B cell (primary cell): ENCODE results near the gene ATXN1. TPM values are rescaled to one million over a fixed set of nuclear protein-coding genes. Genes with fewer than 3 reads are reported as not detected.

Experiments used
- ATAC-seq: fragments of 200-7000 bp; cut with Tn5 transposase; one replicate; pipeline ENCODE4 v1.10.0; 2021; ENCODE audit warnings: low read depth, mild to moderate bottlenecking, moderate number of reproducible peaks, moderate library complexity
- CTCF ChIA-PET: fragments of 350-600 bp; sonication (Branson Sonifier 250); formaldehyde crosslinking; loops from one replicate; lab custom pipeline; 2021; ENCODE audit warnings: antibody characterized with exemption, inconsistent platforms; lab: Charles Lee
- POLR2A ChIA-PET: fragments of 350-600 bp; sonication (Branson Sonifier 250); formaldehyde crosslinking; loops from one replicate; lab custom pipeline; 2021; ENCODE audit warnings: antibody characterized with exemption; lab: Charles Lee
- DNase-seq: peaks from one replicate; pipeline ENCODE4 v3.0.0; 2013
- H2AFZ ChIP-seq: 2 replicates; pipeline ENCODE4 v1.6.1; 2012; ENCODE audit warnings: mild to moderate bottlenecking, low read depth, low read length; ENCODE audit not compliant: insufficient read depth, poor library complexity, severe bottlenecking
- H3K27ac ChIP-seq, 2 donors: 1 replicate in 1 of 2; 2 replicates in 1 of 2; pipeline ENCODE4 v1.5.1; 2012 to 2013; ENCODE audit warnings: low read length in 2 of 2, mild to moderate bottlenecking in 2 of 2, moderate library complexity in 1 of 2
- H3K27me3 ChIP-seq, 4 experiments: fragments of 200-600 bp in 1 of 4; sonication (generic) in 1 of 4; replicated peaks in 1 of 4; 1 replicate in 2 of 4; 2 replicates in 2 of 4; pipeline versions ENCODE4 v1.6.1 to v1.7.0; 2013 to 2016; ENCODE audit warnings: low read length in 3 of 4, mild to moderate bottlenecking in 2 of 4, mixed read lengths in 1 of 4, moderate library complexity in 1 of 4; ENCODE audit not compliant: insufficient read depth in 4 of 4, control insufficient read depth in 3 of 4; ENCODE audit errors: control extremely low read depth in 1 of 4
- H3K36me3 ChIP-seq, 2 experiments: replicated peaks in 1 of 2; 1 replicate in 1 of 2; 2 replicates in 1 of 2; pipeline versions ENCODE4 v1.6.1 to v1.7.1; 2013; ENCODE audit warnings: low read length in 1 of 2; ENCODE audit not compliant: insufficient read depth in 2 of 2, control insufficient read depth in 1 of 2; ENCODE audit errors: control extremely low read depth in 1 of 2, extremely low read depth in 1 of 2
- H3K4me1 ChIP-seq, 2 donors: fragments of 200-600 bp in 1 of 2; sonication (generic) in 1 of 2; 1 replicate in 1 of 2; 2 replicates in 1 of 2; pipeline versions ENCODE4 v1.5.1 to v1.6.1; 2013 to 2017; ENCODE audit warnings: low read length in 2 of 2; ENCODE audit not compliant: control insufficient read depth in 2 of 2, insufficient read depth in 2 of 2
- H3K4me2 ChIP-seq: replicated peaks from 2 replicates; pipeline ENCODE3; 2012; ENCODE audit warnings: mild to moderate bottlenecking, low read depth, low read length; ENCODE audit not compliant: poor library complexity, severe bottlenecking
- H3K4me3 ChIP-seq, 5 experiments: fragments of 200-600 bp in 1 of 5; sonication (generic) in 1 of 5; 1 replicate in 3 of 5; 2 replicates in 2 of 5; pipeline versions ENCODE4 v1.5.1 to v1.7.0; 2011 to 2016; ENCODE audit warnings: low read length in 4 of 5, mild to moderate bottlenecking in 4 of 5, low read depth in 2 of 5, control low read depth in 1 of 5, moderate library complexity in 1 of 5; ENCODE audit not compliant: insufficient read depth in 1 of 5; ENCODE audit errors: control extremely low read depth in 1 of 5, extremely low read depth in 1 of 5
- H3K79me2 ChIP-seq: fragments of 200-600 bp; sonication (generic); one replicate; pipeline ENCODE4 v1.6.0; 2016; ENCODE audit warnings: low read length; ENCODE audit not compliant: control insufficient read depth, insufficient read depth
- H3K9ac ChIP-seq: fragments of 200-600 bp; sonication (generic); 2 replicates; pipeline ENCODE4 v1.6.1; 2017; ENCODE audit warnings: mild to moderate bottlenecking, low read length, moderate library complexity
- H3K9me3 ChIP-seq, 3 donors: one replicate each; pipeline versions ENCODE4 v1.6.1 to v1.7.1; 2013; ENCODE audit warnings: low read length in 2 of 3; ENCODE audit not compliant: control insufficient read depth in 2 of 3, insufficient read depth in 1 of 3; ENCODE audit errors: control extremely low read depth in 1 of 3
- H4K20me1 ChIP-seq: 2 replicates; pipeline ENCODE4 v1.6.0; 2012; ENCODE audit warnings: mild to moderate bottlenecking, low read length; ENCODE audit not compliant: insufficient read depth, control insufficient read depth, poor library complexity, severe bottlenecking
- H3K27ac Mint-ChIP-seq: one replicate; pipeline ENCODE4 v1.8.0; 2021; ENCODE audit warnings: mixed read lengths
- H3K27me3 Mint-ChIP-seq: one replicate; pipeline ENCODE4 v1.8.0; 2021; ENCODE audit warnings: mixed read lengths
- H3K4me1 Mint-ChIP-seq: one replicate; pipeline ENCODE4 v1.8.0; 2021; ENCODE audit warnings: mixed read lengths
- H3K4me3 Mint-ChIP-seq: one replicate; pipeline ENCODE4 v1.8.0; 2021; ENCODE audit warnings: mixed read lengths
- H3K9me3 Mint-ChIP-seq: one replicate; pipeline ENCODE4 v1.8.0; 2022; ENCODE audit warnings: mixed read lengths; ENCODE audit not compliant: insufficient read depth
- EZH2 ChIP-seq: IDR thresholded peaks from 2 replicates; pipeline ENCODE4 v1.6.1; 2012; ENCODE audit warnings: borderline replicate concordance, low read depth, mild to moderate bottlenecking, moderate library complexity, low read length; ENCODE audit not compliant: insufficient read depth, poor library complexity, severe bottlenecking
- WGBS: methylation state at CpG from one replicate; pipeline ENCODE4 v1.1.5; 2013; ENCODE audit warnings: missing lambda C conversion rate; ENCODE audit not compliant: insufficient coverage; 5-methylcytosine and 5-hydroxymethylcytosine counted together
- intact Hi-C: fragments of 100-400 bp; cut with micrococcal nuclease; formaldehyde crosslinking; loops from one replicate; pipeline ENCODE4 v1.10.0; 2022
- polyA plus RNA-seq: library from polyadenylated mRNA; depleted of rRNA; stranded (reverse); fragments of >200 nt; gene quantifications from 2 replicates; pipeline ENCODE4 v1.2.3, GENCODE V29; 2012
- total RNA-seq, 2 donors: library from RNA; stranded (reverse); fragments of 120-200 nt in 1 of 2; gene quantifications; 1 replicate in 1 of 2; 2 replicates in 1 of 2; pipeline versions ENCODE4 v1.2.3 to v1.2.4, GENCODE V29; 2013 to 2022
- TF ChIP-seq, protein P1 (sequence below): fragments of 200-600 bp; IDR thresholded peaks from one replicate; pipeline ENCODE4 v1.8.0; 2022; ENCODE audit warnings: antibody characterized with exemption, mild to moderate bottlenecking

Gene ATXN1
- total and polyA plus RNA-seq, 2 donors (not counting 1 experiment from before 2014, with no cell fraction given): 5.7 to 63.8 TPM

GRCh38 chr6:16572317-16572716, 188.9 kb downstream of the ATXN1 start:
- no peak for DNase-seq
- 100% methylated on average over 2 of the region's 5 CpGs for WGBS
- no peak overlapping the region for H3K9ac ChIP-seq
- no peaks in the 10 kb centered on the region for H3K36me3 ChIP-seq
- Mint-ChIP-seq H3K4me3 (no peak overlapping the region), H3K9me3 (no peaks in the 10 kb centered on the region), H3K4me1 (peaks cover 18% of the 10 kb centered on the region), H3K27me3 (no peaks in the 10 kb centered on the region), H3K27ac (no peak overlapping the region)
- CTCF ChIA-PET: no interaction called here
- TF ChIP-seq, protein P1, sequence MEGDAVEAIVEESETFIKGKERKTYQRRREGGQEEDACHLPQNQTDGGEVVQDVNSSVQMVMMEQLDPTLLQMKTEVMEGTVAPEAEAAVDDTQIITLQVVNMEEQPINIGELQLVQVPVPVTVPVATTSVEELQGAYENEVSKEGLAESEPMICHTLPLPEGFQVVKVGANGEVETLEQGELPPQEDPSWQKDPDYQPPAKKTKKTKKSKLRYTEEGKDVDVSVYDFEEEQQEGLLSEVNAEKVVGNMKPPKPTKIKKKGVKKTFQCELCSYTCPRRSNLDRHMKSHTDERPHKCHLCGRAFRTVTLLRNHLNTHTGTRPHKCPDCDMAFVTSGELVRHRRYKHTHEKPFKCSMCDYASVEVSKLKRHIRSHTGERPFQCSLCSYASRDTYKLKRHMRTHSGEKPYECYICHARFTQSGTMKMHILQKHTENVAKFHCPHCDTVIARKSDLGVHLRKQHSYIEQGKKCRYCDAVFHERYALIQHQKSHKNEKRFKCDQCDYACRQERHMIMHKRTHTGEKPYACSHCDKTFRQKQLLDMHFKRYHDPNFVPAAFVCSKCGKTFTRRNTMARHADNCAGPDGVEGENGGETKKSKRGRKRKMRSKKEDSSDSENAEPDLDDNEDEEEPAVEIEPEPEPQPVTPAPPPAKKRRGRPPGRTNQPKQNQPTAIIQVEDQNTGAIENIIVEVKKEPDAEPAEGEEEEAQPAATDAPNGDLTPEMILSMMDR: no peak
- no peak for TF ChIP-seq EZH2
- no peaks in the 10 kb centered on the region for H3K9me3 ChIP-seq
- intact Hi-C loops: no loop called here
- ATAC-seq: no peak
- H3K4me1 ChIP-seq: peaks cover 0 to 4% of the 10 kb centered on the region in 2 donors
- H2AFZ ChIP-seq: no peak overlapping the region
- no peak overlapping the region for H3K27ac ChIP-seq
- H3K27me3 ChIP-seq: no peaks in the 10 kb centered on the region
- H3K79me2 ChIP-seq: no peaks in the 10 kb centered on the region
- no peaks in the 10 kb centered on the region for H4K20me1 ChIP-seq
- POLR2A ChIA-PET: no interaction called here
- H3K4me3 ChIP-seq: no peak overlapping the region
- no peak overlapping the region for H3K4me2 ChIP-seq

GRCh38 chr6:16570946-16571345, 190.3 kb downstream of the ATXN1 start:
- no peaks in the 10 kb centered on the region for H3K27me3 Mint-ChIP-seq
- no peaks in the 10 kb centered on the region for H3K36me3 ChIP-seq
- ATAC-seq: no peak
- no peak overlapping the region for H3K27ac ChIP-seq
- ChIA-PET CTCF (no interaction called here), POLR2A (interaction anchor here (0.7 kb wide), 1 partner anchor 48 kb away, joined by 4 read pairs; no protein-coding TSS in a partner anchor)
- peaks cover 10% of the 10 kb centered on the region for H3K4me1 Mint-ChIP-seq
- H3K27me3 ChIP-seq: no peaks in the 10 kb centered on the region
- H3K9me3 Mint-ChIP-seq: no peaks in the 10 kb centered on the region
- intact Hi-C loops: no loop called here
- H3K79me2 ChIP-seq: no peaks in the 10 kb centered on the region
- H3K9ac ChIP-seq: no peak overlapping the region
- H3K4me1 ChIP-seq: peaks cover 0 to 4% of the 10 kb centered on the region in 2 donors
- no peaks in the 10 kb centered on the region for H3K9me3 ChIP-seq
- no peak overlapping the region for H3K4me3 ChIP-seq
- H3K27ac Mint-ChIP-seq: no peak overlapping the region
- DNase-seq: no peak
- H4K20me1 ChIP-seq: no peaks in the 10 kb centered on the region
- no CpG with 5 or more reads among the region's 1 CpG for WGBS
- no peak overlapping the region for H2AFZ ChIP-seq
- H3K4me2 ChIP-seq: no peak overlapping the region
- H3K4me3 Mint-ChIP-seq: no peak overlapping the region
- no peak for TF ChIP-seq EZH2
- TF ChIP-seq, protein P1: no peak
